Astrocyte (in vitro differentiated cells and primary cell): ENCODE data around the gene TM7SF3.

Experiments used
- CTCF ChIP-seq: IDR thresholded peaks from 2 replicates; pipeline ENCODE4 v1.5.1; 2011; ENCODE audit warnings: low read depth, mild to moderate bottlenecking, inconsistent platforms, low read length, moderate library complexity; ENCODE audit not compliant: insufficient read depth
- EZH2 ChIP-seq: IDR thresholded peaks from 2 replicates; pipeline ENCODE4 v1.6.1; 2012; ENCODE audit warnings: mild to moderate bottlenecking, low read length, inconsistent platforms; ENCODE audit not compliant: insufficient read depth

- no peak for TF ChIP-seq CTCF
- TF ChIP-seq EZH2, result no peak
Measured at GRCh38 chr12:26995706-26996105, 18.5 kb downstream of the TM7SF3 start.
